HL-60/S4 treated with phorbol 12-myristate 13-acetate at 8.2 ng/mL for 4 days and 3 days (cell line): ENCODE data around the gene ZNF468.
"Not testable (repeated sequence)": the region's sequence is repeated elsewhere in the genome, so short reads cannot be mapped to it uniquely, and the experiment has no call there.

Experiments
- in situ Hi-C: fragments of 300-500 bp; cut with MboI; formaldehyde crosslinking; loops from 2 replicates; pipeline ENCODE4 v1.15.0; 2022; ENCODE audit warnings: low sequenced_read_pairs

The ZNF468 gene

DNA sequence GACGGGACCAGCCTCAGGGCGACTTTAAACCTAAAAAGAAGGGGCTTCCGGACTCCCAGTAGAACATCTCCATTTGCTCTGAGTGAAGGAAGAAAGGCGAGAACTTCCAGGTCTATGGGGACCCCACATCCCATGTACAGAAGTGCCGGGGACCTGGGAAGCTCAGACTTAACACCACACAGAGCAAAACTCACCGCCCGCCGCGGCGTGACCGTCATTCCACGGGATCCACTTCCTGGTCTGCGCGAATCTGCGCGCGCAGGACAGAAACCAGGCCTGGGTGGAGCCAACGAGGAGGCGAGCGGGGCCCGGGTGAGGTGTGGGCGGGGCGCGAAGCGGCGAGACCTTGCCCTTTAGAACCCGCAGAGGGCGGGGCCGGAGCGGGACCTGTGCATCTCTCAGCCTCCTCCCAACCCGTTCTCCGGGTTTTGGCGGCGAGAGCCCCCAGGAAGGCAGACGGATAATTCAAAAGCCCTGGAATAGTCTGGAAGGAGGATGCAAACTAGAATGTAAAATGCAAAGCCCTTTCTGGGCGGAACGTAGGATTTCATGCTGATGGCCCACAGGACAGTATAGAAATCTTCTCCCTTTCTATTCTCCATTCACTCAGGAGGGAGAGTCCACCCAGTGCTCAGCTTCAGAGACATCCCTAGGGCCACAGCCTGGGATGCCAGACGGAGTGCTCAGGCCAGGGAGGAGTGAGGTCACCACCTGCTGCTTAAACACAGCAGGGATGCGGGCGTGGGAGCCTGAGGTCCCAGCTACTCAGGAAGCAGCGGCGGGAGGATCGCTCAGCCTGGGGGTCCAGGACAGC lies at the start of gene ZNF468:
Gene ZNF468, minus strand, starts transcription at position 242 of the 814 bp plus-strand sequence. CDS start 3,347 bp downstream, outside the sequence.
- in situ Hi-C loops = not testable (repeated sequence)

DNA sequence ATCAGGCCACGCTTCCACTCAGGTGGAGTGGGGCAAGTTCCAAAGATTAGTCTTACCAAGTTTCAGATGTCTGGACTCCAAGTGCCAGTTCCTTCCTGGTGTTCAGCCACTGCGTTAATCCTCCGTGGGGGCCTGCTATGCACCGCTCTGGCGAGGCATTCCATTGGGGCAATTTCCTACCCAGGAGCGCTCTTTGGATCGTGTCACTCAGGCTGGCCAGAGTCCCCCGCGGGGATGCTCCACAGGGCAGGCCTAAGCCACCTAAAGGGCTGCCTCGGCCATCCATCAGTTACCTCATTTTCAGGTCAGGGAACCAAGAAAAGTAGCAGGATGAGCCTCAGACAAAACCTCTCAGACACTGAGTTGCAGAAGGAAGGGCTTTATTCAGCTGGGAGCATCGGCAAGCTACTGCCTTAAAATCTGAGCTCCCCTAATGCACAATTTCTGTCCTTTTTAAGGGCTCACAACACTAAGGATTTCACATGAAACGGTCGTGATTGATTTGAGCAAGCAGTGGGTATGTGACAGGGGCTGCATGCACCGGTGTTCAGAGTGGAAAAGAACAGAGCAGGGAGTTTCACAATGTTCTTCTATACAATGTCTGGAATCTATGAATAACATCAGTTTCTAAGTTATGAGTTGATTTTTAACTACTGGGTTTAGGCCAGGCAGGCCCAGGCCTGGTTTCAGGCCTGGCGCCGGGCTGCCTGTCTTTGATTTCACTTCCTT lies 46.8 kb upstream of the ZNF468 start:
- in situ Hi-C loops = not testable (repeated sequence)

DNA sequence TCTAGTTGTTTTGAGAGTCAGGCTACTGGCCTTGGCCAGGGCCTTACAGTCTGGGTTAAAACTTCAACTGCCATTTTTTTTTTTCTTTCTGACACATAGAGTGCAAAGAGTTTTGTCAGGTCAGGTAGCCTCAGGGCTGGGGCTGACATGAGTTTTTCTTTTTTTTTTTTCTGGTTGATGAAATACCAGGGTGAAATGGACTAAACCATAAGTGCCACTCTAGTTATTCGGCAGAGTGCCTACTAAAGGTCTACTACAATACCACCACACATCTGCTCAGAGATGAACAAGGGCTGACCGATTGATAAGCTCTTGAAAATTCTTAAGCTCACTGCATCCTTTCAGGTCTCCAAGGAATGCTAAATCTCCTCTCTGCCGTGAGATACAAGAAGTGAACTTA lies 44.4 kb upstream of the ZNF468 start:
- in situ Hi-C loops = no loop called here

DNA sequence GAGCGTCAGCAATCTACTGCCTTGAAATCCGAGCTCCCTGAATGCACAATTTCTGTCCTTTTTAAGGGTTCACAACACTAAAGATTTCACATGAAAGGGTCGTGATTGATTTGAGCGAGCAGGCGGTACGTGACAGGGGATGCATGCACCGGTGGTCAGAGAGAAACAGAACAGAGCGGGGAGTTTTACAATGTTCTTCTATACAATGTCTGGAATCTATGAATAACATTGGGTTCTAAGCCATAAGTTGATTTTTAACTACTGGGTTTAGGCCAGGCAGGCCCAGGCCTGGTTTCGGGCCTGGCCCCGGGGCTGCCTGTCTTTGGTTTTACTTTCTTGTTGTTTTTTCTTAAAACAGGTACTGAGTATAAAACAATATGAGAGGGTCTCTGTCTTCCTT lies 41.2 kb upstream of the ZNF468 start:
- in situ Hi-C loops = not testable (repeated sequence)

DNA sequence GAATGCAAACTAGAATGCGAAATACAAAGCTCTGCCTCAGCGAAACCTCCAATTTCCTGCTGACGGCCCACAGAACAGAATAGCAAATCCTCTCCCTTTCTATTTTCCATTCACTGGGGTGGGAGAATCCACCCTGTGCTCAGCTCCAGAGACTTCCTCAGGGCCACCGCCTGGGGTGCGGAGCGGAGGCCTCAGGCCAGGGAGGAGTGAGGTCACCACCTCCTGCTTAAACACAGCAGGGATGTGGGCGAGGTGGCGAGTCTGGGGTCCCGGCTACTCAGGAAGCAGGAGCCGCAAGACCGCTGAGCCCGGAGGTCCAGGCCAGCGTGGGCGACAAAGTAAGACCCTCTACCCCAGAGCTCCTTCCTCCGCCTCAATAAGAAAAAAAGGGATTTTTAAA lies 40.7 kb upstream of the ZNF468 start:
- in situ Hi-C loops = no loop called here

DNA sequence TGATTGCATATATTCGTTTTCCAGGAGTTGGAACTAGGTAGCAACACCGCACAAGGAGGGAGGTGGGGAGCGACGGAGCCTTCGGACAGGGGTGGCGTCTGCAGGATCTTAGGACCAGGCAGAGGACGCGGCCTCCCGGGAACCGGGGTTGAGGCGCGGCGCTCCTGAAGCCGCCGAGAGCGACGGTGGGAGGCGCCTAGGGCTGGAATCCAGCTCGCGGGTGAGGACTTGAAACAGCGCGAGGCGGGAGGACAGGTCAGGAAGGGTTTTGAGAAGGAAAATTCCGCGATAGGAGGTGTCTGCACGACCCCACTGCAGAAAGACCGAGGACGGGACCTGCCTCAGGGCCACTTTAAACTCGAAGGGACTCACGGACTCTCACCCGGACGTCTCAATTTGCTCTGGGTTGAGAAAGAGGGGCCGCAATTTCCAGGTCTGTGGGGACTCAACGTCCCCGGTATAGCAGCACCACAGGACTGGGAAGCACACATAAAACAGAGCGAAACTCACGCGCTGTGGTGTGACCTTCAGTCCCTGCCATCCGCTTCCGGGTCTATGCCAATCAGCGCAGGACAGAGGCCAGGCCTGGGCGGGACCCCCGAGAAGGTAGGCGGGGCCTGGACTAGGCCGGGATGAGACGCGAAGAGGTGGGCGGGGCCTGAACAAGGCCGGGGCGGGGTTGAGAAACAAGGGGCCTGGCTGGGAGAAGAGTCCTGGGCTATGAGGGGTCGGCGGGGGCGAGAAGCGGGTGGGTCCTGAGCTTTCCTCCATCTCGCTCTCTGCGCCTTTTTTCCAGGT lies 39.9 kb upstream of the ZNF468 start, which contains the start of gene ZNF320:
Gene ZNF320, minus strand, starts transcription at position 498 of the 798 bp plus-strand sequence. CDS start 7,380 bp downstream, outside the sequence.
- in situ Hi-C loops = no loop called here

DNA sequence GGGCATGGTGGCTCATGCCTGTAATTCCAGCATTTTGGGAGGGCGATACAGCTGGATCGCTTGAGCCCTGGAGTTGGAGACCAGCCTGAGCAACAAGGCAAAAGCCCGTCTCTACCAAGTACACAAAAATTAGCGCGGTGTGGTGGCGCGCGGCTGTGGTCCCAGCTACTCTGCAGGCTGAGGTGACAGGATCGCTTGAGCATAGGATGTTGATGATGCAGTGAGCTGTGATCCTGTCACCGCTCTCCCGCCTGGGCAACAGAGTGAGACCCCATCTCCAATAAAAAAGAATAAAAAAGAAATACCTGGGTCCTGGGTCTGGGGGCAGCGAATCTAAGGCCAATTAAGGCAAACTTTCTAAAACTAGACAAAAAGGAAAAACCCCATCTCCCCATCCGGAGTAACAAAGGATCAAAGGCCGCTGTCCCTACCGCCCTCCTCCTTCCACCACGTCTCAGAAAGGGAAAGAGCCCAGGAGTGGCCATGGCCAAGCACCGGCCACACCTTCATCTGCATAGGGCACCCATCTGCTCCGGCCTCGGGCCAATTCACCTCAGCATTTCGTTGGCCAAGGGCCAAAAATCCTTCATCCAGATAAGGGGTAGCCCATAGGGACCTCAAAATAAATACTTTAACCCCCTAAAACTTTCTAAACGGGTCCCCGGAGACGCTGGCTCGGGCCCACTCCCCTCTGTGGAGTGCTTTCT lies 39.2 kb upstream of the ZNF468 start:
- in situ Hi-C loops = no loop called here

DNA sequence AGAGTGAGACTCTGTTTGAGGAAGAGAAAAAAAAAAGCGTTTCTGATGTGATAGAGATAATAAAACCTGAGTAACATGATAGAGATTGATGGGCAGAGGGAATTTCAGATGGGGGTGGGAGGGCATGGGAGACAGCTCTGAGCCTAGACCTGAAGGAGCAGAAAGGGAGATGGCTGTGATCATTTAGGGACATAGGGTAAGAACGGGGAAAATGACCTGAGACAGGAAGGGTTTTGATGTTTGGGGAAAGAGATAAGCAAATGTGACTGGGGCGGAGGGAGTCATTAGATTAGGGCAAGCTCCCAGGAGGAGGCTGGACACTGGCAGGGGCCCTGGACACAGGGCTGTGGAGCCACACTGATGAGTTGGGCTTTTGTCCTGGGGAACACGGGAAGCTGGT lies 33.9 kb upstream of the ZNF468 start:
- in situ Hi-C loops = no loop called here

DNA sequence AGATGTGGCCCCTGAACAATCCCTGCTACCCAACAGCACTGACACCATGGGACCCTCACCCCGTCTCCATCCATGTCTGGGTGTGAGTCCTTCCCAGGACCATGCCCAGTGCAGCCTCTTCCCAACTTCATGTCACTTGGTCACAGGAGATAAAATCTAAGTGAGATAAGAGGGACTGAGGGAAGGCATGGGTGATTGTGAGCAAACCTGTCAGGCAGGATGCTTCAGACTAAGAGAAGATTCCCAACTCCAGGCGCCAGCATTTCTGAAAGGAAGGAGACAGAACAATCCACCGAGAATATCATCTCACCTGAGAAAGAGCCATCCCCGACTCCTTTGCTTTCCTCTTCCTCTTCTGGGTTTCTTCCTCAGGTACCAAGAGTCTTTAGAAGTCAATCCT lies 32.5 kb upstream of the ZNF468 start:
- in situ Hi-C loops = no loop called here

DNA sequence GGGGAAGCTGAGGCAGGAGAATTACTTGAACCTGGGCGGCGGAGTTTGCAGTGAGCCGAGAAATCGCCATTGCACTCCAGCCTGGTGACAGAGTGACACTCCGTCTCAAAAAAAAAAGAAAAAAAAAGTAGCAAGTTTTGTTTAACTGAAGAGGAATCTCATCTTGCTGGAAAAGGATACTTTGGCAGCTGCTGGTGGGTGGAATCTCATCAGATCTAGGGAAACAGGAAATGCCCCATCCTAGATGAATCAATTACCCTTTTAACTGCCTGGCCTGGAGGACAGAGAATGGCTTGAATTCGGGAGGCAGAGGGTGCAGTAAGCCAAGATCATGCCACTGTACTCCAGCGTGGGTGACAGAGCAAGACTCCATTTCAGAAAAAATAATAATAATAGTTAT lies 31.7 kb upstream of the ZNF468 start:
- in situ Hi-C loops = no loop called here

DNA sequence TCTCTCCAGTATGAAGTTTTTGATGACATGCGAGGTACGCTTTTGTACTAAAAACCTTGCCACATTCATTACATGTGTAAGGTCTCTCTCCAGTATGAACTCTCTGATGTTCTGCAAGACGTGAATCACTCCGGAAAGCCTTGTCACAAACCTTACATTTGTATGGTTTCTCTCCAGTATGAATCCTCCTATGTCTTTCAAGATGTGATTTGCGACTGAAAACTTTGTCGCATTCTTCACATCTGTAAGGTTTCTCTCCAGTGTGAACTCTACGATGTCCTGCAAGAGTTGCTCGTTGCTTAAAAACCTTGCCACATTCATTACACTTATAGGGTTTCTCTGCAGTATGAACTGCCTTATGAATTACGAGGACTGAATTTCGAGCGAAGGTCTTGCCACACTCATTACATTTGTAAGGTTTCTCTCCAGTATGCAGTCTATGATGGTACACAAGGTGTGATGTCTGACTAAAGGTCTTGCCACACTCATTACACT lies 23.5 kb upstream of the ZNF468 start:
- in situ Hi-C loops = no loop called here

DNA sequence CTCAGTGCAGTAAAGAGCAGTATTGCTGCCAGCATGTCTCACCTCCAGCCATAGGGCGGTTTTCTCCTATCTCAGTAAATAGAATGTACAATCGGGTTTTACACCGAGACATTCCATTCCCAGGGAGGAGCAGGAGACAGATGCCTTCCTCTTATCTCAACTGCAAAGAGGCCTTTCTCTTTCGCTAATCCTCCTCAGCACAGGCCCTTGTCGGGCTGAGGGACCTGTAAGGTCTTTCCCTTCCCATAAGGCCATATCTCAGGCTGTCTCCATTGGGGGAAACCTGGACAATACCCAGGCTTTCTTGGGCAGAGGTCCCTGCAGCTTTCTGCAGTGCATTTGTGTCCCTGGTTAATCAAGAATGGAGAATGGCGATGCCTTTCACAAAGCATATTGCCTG lies 15.6 kb upstream of the ZNF468 start:
- in situ Hi-C loops = not testable (repeated sequence)

DNA sequence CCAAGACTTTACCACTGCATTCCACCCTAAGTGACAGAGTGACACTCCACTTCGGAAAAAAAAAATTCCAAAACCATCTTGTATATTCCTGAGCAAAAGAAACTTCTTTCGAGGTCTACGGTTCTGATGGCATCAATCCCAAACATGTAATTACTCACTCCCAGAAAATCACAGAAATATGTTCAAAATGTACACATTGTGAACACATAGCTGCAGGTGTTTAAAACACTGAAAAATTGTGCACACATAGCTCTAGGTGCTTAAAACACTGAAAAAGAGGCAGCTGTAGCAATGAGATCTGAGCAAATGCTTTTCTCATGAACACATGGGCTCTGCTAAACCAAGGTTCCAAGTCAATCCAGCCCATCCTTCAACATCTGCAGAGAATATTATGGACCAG lies 14.0 kb upstream of the ZNF468 start:
- in situ Hi-C loops = no loop called here

DNA sequence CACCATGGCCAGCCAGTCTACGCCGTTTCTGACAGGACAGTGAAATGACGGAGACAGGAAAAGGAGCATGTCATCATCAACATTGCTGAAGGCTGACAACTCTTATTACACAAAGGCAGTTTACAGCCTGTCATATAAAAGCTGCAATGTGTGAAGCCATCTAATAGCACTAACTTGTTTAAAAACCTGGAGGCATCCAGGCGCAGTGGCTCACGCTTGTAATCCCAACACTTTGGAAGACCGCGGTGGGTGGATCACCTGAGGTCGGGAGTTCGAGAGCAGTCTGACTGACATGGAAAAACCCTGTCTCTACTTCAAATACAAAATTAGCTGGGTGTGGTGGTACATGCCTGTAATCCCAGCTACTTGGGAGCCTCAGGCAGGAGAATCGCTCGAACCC lies 10.6 kb upstream of the ZNF468 start:
- in situ Hi-C loops = not testable (repeated sequence)

DNA sequence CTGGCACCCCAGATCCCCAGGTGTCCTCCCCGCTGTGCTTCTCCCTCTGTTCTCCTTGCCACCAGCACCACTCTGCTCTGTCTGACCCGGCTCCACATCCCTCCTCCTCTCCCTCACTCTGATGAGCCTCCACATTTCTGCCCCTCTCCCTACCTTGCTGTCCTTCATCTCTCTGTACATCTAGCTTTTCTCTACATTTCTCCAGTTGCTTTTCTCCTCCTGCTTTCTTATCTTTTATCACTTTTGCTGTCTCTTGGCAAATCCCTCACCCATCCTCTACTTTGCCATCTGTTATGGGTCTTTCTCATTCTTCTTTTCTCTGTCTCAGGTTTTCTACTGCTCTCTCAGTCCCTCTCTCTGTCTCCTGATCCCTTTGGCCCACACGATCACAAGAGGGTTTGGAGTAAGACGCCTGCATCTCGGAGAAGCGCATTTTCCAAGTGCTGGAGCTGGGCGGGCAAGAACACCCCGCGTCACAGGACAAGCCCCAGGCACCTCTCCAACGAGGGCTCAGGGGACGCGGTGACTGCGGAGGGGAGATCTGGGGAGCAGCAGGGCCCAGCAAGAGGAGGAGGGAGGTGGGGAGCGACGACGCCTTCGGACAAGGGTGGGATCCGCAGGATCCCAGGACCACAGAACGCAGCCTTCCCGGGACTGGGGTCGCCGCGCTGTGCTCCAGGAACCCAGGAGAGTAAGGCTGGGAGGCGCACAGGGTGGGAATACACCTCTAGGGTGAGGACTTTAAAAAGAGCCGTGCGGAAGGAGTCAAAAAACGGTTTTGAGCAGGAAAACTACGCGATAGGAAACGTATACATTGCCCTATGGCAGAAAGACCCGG lies 660 bp downstream of the ZNF468 start:
- in situ Hi-C loops = not testable (repeated sequence)

DNA sequence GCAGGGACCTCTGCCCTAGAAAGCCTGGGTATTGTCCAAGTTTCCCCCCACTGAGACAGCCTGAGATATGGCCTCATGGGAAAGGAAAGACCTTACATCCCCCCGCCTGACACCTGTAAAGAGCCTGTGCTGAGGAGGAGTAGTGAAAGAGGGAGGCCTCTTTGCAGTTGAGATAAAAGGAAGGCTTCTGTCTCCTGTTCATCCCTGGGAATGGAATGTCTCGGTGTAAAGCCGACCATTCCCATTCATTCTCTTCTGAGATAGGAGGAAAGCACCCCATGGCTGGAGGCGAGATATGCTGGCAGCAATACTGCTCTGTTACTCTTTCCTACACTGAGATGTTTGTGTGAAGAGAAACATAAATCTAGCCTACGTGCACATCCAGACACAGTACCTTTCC lies 10.1 kb downstream of the ZNF468 start:
- in situ Hi-C loops = not testable (repeated sequence)

DNA sequence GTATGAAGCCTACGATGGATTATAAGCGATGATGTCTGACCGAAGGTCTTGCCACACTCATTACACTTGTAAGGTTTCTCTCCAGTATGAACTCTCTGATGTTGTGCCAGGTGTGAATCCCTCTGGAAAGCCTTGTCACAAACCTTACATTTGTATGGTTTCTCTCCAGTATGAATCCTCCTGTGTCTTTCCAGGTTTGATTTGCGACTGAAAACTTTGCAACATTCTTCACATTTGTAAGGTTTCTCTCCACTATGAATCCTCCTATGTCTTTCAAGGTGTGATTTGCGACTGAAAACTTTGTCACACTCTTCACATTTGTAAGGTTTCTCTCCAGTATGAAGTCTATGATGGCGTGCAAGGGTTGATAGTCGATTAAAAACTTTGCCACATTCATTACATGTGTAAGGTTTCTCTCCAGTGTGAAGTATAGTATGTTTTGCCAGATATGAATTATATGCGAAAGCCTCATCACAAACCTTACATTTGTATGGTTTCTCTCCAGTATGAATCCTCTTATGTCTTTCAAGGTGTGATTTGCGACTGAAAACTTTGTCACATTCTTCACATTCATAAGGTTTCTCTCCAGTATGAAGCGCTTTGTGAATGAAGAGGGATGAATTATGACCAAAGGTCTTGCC lies 16.5 kb downstream of the ZNF468 start:
- in situ Hi-C loops = not testable (repeated sequence)

DNA sequence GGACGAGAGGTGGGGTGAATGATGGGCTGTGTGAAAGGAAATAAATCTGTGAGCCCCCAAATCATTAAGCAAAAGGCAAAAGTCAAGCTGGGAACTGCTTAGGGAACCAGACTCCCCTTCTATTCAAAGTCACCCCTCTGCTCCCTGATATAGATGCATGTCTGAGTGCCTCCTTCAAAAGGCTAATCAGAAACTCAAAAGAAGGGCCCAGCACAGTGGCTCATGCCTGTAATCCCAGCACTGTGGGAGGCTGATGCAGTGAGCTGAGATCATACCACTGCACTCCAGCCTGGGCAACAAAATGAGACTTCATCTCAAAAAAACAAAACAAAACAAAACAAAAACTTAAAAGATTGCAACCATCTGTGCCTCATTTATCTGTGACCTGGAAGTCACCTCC lies 23.1 kb downstream of the ZNF468 start:
- in situ Hi-C loops = not testable (repeated sequence)

DNA sequence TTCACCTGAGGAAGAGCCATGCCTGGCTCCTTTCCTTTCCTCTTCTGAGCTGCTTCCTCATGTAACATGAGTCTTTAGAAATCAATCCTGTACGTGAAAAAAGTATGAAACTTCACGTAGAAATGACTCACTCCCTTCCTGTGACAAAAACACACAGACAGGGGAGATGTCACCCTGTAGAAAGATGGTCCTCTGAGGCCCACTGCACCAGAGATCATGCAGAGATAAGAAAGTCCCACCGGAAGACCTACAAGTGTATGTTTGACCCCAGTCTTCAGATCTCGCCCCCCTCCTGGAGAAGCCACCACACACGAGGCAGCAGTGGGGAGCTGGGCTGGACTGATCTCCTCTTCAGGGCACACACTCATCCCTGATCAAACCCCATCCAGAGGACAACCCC lies 23.9 kb downstream of the ZNF468 start:
- in situ Hi-C loops = not testable (repeated sequence)
